GM11168 (cell line): ENCODE data around the gene EPN1.

Experiments used
- in situ Hi-C: fragments of 300-500 bp; cut with MboI; formaldehyde crosslinking; loops from one replicate; pipeline ENCODE4 v1.12.0; 2022; ENCODE audit warnings: low sequenced_read_pairs; ENCODE audit not compliant: unreplicated experiment

The EPN1 gene

GRCh38 chr19:55676889-55677505, 2.0 kb downstream of the EPN1 start:
- in situ Hi-C loops, result no loop called here

GRCh38 chr19:55677572-55678028, 2.6 kb downstream of the EPN1 start:
- in situ Hi-C loops, result no loop called here

GRCh38 chr19:55678121-55678671, 3.2 kb downstream of the EPN1 start:
- in situ Hi-C loops, result no loop called here

GRCh38 chr19:55679343-55680257, 4.6 kb downstream of the EPN1 start:
- in situ Hi-C loops, result no loop called here

GRCh38 chr19:55680339-55681130, 5.5 kb downstream of the EPN1 start:
- in situ Hi-C loops, result no loop called here

GRCh38 chr19:55681131-55682092, 6.4 kb downstream of the EPN1 start:
- in situ Hi-C loops, result no loop called here

GRCh38 chr19:55683449-55684261, 8.6 kb downstream of the EPN1 start:
- in situ Hi-C loops, result no loop called here

GRCh38 chr19:55684946-55685681, 10.1 kb downstream of the EPN1 start:
- in situ Hi-C loops, result no loop called here

- in situ Hi-C loops, result no loop called here
These were observed 10.8 kb downstream of the EPN1 start for GRCh38 chr19:55685776-55686175.

GRCh38 chr19:55686311-55687050, 11.5 kb downstream of the EPN1 start:
- in situ Hi-C loops, result no loop called here

- in situ Hi-C loops, result no loop called here
These were observed 12.5 kb downstream of the EPN1 start for GRCh38 chr19:55687281-55688201.

GRCh38 chr19:55688422-55689218, 13.6 kb downstream of the EPN1 start:
- in situ Hi-C loops, result no loop called here

GRCh38 chr19:55689411-55690108, 14.5 kb downstream of the EPN1 start:
- in situ Hi-C loops, result no loop called here

- in situ Hi-C loops, result no loop called here
These were observed 15.2 kb downstream of the EPN1 start for GRCh38 chr19:55690109-55690768.
